ENCODE measurements around the gene TBXT. TPM values are rescaled to one million over a fixed set of nuclear protein-coding genes. Genes with fewer than 3 reads are reported as not detected.

The TBXT gene
- total and polyA plus RNA-seq, 8 donors = not detected

DNA sequence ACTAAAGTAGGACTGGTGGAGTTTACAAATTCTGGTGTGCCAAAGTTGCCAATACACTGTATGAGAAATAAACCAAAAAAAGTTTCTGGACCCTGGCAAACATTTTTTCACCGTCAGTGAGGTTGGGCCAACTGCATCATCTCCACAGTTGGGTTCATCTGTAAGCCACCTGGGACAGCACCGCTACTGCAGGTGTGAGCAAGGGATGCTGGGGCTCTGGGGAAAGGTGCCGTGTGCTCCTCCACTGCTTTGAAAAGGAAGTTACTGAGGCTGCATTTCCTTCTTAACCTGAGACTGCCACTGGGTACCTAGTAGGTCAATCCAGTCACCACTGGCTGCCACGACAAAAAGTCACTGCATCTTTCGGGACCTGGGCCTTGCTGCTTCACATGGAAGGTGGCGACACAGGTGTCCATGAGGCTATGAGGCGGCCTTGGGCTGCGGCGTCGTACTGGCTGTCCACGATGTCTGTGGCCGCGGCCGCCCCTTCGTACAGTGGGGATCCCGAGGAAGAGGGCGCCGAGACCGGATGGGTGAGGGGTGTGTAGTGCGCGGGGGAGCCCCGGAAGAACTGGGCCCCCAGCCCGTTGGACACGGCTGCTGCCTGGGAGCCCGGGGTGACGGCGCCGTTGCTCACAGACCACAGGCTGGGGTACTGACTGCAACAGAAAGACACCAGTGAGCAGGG is 9.6 kb downstream of the TBXT start:
- DNase-seq = no peak
- intact Hi-C loops (cut with DNase I; ENCODE audit: low total_unique reads) = no loop called here
- Histone ChIP-seq H3K4me3 (no peak overlapping the region), H3K4me1 (no peaks in the 10 kb centered on the region), H3K36me3 (no peaks in the 10 kb centered on the region), H3K27ac (no peak overlapping the region), H3K27me3 (peaks cover 0 to 19% (median 4%) of the 10 kb centered on the region in 3 donors), H3K9me3 (no peaks in the 10 kb centered on the region)
- TF ChIP-seq POLR2A (IDR thresholded peaks at IDR 0.05) (no peak), POLR2AphosphoS5 (IDR thresholded peaks at IDR 0.05) (no peak), EP300 (IDR thresholded peaks at IDR 0.05) (no peak), CTCF (IDR thresholded peaks at IDR 0.05) (no peak)
- WGBS, 5 donors = 88 to 92% (median 91%) methylated on average over 28 of the region's 28 CpGs

- Histone ChIP-seq H3K9me3 (no peaks in the 10 kb centered on the region), H3K27me3 (peaks cover 0 to 7% (median 0%) of the 10 kb centered on the region in 3 donors), H3K4me1 (no peaks in the 10 kb centered on the region), H3K4me3 (no peak overlapping the region), H3K27ac (no peak overlapping the region), H3K36me3 (no peaks in the 10 kb centered on the region)
- TF ChIP-seq CTCF (IDR thresholded peaks at IDR 0.05) = peak in 2 of 7 experiments; percentile 11 to 22
- no peak for TF ChIP-seq POLR2A (IDR thresholded peaks at IDR 0.05)
- intact Hi-C loops (cut with DNase I; ENCODE audit: low total_unique reads) = no loop called here
- 33 to 46% (median 44%) methylated on average over 7 of the region's 7 CpGs for WGBS, 5 donors
- DNase-seq = peak in 1 of 2 donors; percentile 46
Observed at GRCh38 chr6:166156942-166157341, 10.7 kb downstream of the TBXT start.

GRCh38 chr6:166153966-166154365 is 13.7 kb downstream of the TBXT start:
- Histone ChIP-seq H3K27me3 (peaks cover 0 to 7% (median 0%) of the 10 kb centered on the region in 3 donors), H3K36me3 (no peaks in the 10 kb centered on the region), H3K27ac (no peak overlapping the region), H3K4me1 (no peaks in the 10 kb centered on the region), H3K4me3 (no peak overlapping the region), H3K9me3 (peaks cover 0 to 23% (median 16%) of the 10 kb centered on the region in 4 donors)
- intact Hi-C loops (cut with DNase I; ENCODE audit: low total_unique reads) = no loop called here
- peak in 1 of 2 donors; percentile 14 for DNase-seq
- TF ChIP-seq POLR2A (IDR thresholded peaks at IDR 0.05) (no peak), POLR2AphosphoS5 (IDR thresholded peaks at IDR 0.05) (no peak), CTCF (IDR thresholded peaks at IDR 0.05) (no peak), EP300 (IDR thresholded peaks at IDR 0.05) (no peak)
- WGBS, 5 donors = 65 to 87% (median 70%) methylated on average over 5 of the region's 5 CpGs

DNA sequence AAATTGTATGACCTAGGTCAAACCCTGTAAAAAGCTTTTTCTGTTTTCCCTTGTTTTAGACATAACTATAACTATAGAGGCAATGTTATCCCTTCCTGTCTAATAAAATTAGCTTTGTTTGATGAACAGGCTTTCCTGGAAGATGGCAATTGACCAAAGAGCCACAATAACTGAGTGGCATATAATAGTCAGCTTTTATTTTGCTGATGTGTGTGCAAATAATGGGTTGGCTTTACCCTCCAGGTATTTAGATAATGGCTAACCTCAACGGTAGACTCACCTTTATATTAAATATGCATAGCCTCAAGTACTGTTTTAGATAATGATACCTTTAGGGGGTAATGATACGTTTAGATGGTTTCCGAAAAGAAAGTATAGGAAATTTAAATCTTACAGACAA is 15.0 kb downstream of the TBXT start:
- WGBS, 5 donors = 48 to 70% (median 54%) methylated on average over 3 of the region's 3 CpGs
- H3K9me3 ChIP-seq = peaks cover 0 to 26% (median 16%) of the 10 kb centered on the region in 4 donors
- intact Hi-C loops (cut with DNase I; ENCODE audit: low total_unique reads) = no loop called here
- no peak overlapping the region for H3K27ac ChIP-seq
- DNase-seq = no peak
- H3K4me1 ChIP-seq = no peaks in the 10 kb centered on the region
- peaks cover 0 to 7% (median 0%) of the 10 kb centered on the region in 3 donors for H3K27me3 ChIP-seq
- H3K4me3 ChIP-seq = no peak overlapping the region
- TF ChIP-seq POLR2A (IDR thresholded peaks at IDR 0.05) (no peak), CTCF (IDR thresholded peaks at IDR 0.05) (no peak), EP300 (IDR thresholded peaks at IDR 0.05) (no peak), POLR2AphosphoS5 (IDR thresholded peaks at IDR 0.05) (no peak)
- no peaks in the 10 kb centered on the region for H3K36me3 ChIP-seq

Measured in stomach (tissue), 9 donors.